Psoas muscle (tissue), 8 donors: ENCODE data around the gene DRD1. TPM values are rescaled to one million over a fixed set of nuclear protein-coding genes. Genes with fewer than 3 reads are reported as not detected.

Experiments
- ATAC-seq, 4 donors: fragments of 200-7000 bp; cut with Tn5 transposase; one replicate each; pipeline ENCODE4 v1.9.1; 2020; ENCODE audit warnings: moderate library complexity in 3 of 4, mild to moderate bottlenecking in 2 of 4
- DNase-seq, 2 donors: peaks; one replicate each; pipeline ENCODE4 v3.0.0-alpha.2; 2020
- H3K27ac ChIP-seq: fragments of 200-600 bp; one replicate; pipeline ENCODE4 v1.8.0; 2022
- H3K27me3 ChIP-seq, 3 donors: fragments of 200-600 bp in 1 of 3; one replicate each; pipeline versions ENCODE4 v1.6.1 to v1.8.0; 2013 to 2022; ENCODE audit warnings: low read length in 2 of 3, mild to moderate bottlenecking in 2 of 3, moderate library complexity in 1 of 3; ENCODE audit not compliant: insufficient read depth in 3 of 3
- H3K36me3 ChIP-seq, 2 donors: fragments of 200-600 bp in 1 of 2; one replicate each; pipeline versions ENCODE4 v1.6.1 to v1.8.0; 2013 to 2022; ENCODE audit warnings: low read depth in 1 of 2, mild to moderate bottlenecking in 1 of 2, moderate library complexity in 1 of 2; ENCODE audit not compliant: insufficient read depth in 1 of 2
- H3K4me1 ChIP-seq: fragments of 200-600 bp; one replicate; pipeline ENCODE4 v1.8.0; 2022
- H3K4me3 ChIP-seq: fragments of 200-600 bp; one replicate; pipeline ENCODE4 v1.8.0; 2022; ENCODE audit warnings: mild to moderate bottlenecking
- H3K9me3 ChIP-seq: fragments of 200-600 bp; one replicate; pipeline ENCODE4 v1.8.0; 2022
- WGBS, 3 donors: extraction: QIAGEN DNeasy Blood & Tissue Kit; methylation state at CpG; one replicate each; pipeline versions ENCODE4 v1.1.6 to v1.1.7; 2013; 5-methylcytosine and 5-hydroxymethylcytosine counted together
- intact Hi-C, 2 donors: fragments of 100-400 bp; cut with DNase I; formaldehyde crosslinking; loops; one replicate each; pipeline versions ENCODE4 v1.11.0 to v1.14.2; 2022
- polyA plus RNA-seq, 3 donors: library from polyadenylated mRNA; stranded (reverse); fragments of 200-250 nt; gene quantifications; one replicate each; pipeline ENCODE4 v1.2.3, GENCODE V29; 2013
- total RNA-seq, 4 donors: library from RNA; stranded (reverse); fragmentation: NEBNext Ultra II Directional in 2 of 4; extraction: Animal tissue kit (Norgen Biotek cat#: 25700) in 2 of 4; gene quantifications; one replicate each; pipeline versions ENCODE4 v1.2.1 to v1.2.4, GENCODE V29; 2021 to 2023
- TF ChIP-seq, protein P1 (sequence below): fragments of 200-600 bp; IDR thresholded peaks from one replicate; pipeline ENCODE4 v1.8.0; 2022; ENCODE audit warnings: antibody characterized with exemption
- donor health status: healthy with polysubstance abuse.
- donor health status: DM: no; HTN: no; CAD: no; lungs with moderate emphysema.
- donor health status: Bipolar disorder and iron deficiency.
- donor health status: healthy.
- donor health status: DM: yes; HTN: yes; CAD: no.
- donor health status: DM: no; HTN: no; CAD: no.
- donor health status: DM: no; HTN: no; CAD: no.
- donor health status: DM: yes; HTN: yes; CAD: no.

DRD1 gene
- total and polyA plus RNA-seq, 7 donors, result 0.01 to 0.06 TPM; not detected in 5

DNA sequence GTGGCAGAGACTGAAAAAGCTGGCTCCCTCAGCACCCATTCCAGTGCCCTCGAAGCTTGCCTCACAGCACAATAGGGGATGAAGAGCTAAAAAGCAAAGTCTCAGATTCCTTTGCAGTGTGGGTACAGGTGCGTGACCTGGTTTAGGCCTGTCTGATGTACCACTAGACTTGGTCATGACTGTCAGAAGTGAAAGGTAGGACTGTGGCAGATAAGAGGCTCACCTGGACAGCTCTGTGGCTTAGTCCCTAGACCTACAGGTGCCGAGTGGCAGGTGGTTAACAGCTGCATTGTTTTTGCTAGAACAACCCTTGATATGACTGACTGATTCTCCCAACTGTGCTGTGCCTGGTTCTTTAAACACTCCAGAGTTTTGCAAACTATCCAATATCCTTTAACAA lies 19.7 kb upstream of the DRD1 start:
- TF ChIP-seq, protein P1, sequence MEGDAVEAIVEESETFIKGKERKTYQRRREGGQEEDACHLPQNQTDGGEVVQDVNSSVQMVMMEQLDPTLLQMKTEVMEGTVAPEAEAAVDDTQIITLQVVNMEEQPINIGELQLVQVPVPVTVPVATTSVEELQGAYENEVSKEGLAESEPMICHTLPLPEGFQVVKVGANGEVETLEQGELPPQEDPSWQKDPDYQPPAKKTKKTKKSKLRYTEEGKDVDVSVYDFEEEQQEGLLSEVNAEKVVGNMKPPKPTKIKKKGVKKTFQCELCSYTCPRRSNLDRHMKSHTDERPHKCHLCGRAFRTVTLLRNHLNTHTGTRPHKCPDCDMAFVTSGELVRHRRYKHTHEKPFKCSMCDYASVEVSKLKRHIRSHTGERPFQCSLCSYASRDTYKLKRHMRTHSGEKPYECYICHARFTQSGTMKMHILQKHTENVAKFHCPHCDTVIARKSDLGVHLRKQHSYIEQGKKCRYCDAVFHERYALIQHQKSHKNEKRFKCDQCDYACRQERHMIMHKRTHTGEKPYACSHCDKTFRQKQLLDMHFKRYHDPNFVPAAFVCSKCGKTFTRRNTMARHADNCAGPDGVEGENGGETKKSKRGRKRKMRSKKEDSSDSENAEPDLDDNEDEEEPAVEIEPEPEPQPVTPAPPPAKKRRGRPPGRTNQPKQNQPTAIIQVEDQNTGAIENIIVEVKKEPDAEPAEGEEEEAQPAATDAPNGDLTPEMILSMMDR, result no peak
- Histone ChIP-seq H3K36me3 (no peaks in the 10 kb centered on the region), H3K27me3 (peaks cover 0 to 4% (median 0%) of the 10 kb centered on the region in 3 donors), H3K4me3 (no peak overlapping the region), H3K4me1 (no peaks in the 10 kb centered on the region), H3K9me3 (no peaks in the 10 kb centered on the region), H3K27ac (no peak overlapping the region)
- WGBS, 3 donors, result 87 to 91% (median 87%) methylated on average over 3 of the region's 3 CpGs
- intact Hi-C loops, result loop anchor here in 1 of 2 donors (5.0 kb wide), 1 partner anchor 511 kb away; no protein-coding TSS in a partner anchor
- no peak for ATAC-seq
- DNase-seq, result no peak

DNA sequence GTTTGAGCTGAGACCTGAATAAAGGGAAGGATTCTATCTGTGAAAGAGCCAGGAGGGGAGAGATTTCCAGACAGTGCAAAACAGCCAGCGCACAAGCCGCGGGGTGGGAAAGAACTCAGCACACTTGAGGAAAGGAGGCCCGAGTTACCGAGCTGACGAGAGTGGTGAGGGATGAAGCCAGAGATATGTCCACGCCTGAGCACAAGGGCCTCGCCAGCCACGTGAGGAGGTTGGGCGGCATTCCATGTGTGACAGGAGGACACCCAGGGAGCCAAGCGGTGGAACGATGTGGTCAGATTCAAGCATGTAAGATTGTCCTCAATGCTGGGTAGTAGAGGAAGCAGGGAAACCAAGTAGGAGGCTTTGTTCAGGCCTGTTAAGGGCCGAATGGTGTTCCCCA lies 17.4 kb upstream of the DRD1 start:
- H3K27ac ChIP-seq, result no peak overlapping the region
- no peak for ATAC-seq
- TF ChIP-seq, protein P1, result no peak
- H3K9me3 ChIP-seq, result no peaks in the 10 kb centered on the region
- H3K27me3 ChIP-seq, result peaks cover 0 to 4% (median 0%) of the 10 kb centered on the region in 3 donors
- no peak for DNase-seq
- no peaks in the 10 kb centered on the region for H3K4me1 ChIP-seq
- intact Hi-C loops, result loop anchor here in 1 of 2 donors (5.0 kb wide), 1 partner anchor 509 kb away; no protein-coding TSS in a partner anchor
- H3K36me3 ChIP-seq, result no peaks in the 10 kb centered on the region
- H3K4me3 ChIP-seq, result no peak overlapping the region
- 83 to 85% (median 84%) methylated on average over 13 of the region's 13 CpGs for WGBS, 3 donors

DNA sequence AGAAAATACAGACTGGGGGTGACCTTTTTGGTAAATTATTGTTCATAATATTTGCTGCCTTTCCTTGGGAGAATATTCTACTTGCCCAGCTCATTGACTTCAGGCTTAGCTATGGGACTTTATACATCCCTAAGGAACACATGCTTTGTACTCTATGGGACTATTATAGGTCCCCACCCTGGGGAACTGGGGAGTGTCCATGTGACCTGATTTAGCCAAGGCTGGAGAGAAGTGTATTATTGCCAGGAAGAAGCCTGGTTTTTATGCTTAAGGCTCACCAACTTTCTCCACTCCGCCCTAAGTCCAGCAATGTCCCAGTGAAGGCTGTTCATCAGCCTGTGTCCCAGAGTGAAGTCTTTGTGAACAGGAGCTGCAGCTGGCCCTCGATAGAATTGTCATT lies 16.6 kb upstream of the DRD1 start:
- H3K4me1 ChIP-seq, result no peaks in the 10 kb centered on the region
- 77 to 81% (median 78%) methylated on average over 2 of the region's 2 CpGs for WGBS, 3 donors
- no peak for DNase-seq
- H3K9me3 ChIP-seq, result no peaks in the 10 kb centered on the region
- H3K36me3 ChIP-seq, result no peaks in the 10 kb centered on the region
- H3K27ac ChIP-seq, result no peak overlapping the region
- H3K4me3 ChIP-seq, result no peak overlapping the region
- peaks cover 0 to 4% (median 0%) of the 10 kb centered on the region in 3 donors for H3K27me3 ChIP-seq
- intact Hi-C loops, result loop anchor here in 1 of 2 donors (5.0 kb wide), 1 partner anchor 508 kb away; no protein-coding TSS in a partner anchor
- TF ChIP-seq, protein P1, result no peak
- no peak for ATAC-seq

DNA sequence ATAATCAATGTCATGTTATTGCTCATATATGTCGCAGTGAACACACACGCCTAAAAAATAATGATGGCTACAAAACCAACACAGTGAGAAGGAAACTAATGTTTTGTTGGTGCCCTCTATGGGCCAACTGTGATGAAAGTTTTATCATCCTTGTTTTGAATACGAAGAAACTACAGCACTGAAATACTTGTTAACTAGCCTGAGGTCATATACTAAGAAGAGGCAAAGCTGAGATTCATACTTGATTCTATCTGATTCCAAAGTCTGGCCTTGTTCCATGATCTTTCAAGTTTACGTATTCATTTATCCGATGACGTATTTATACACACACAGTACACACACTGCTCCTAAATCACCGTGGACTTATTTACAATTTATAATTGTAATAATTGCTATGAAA lies 16.1 kb upstream of the DRD1 start:
- Histone ChIP-seq H3K4me1 (no peaks in the 10 kb centered on the region), H3K4me3 (no peak overlapping the region), H3K27ac (no peak overlapping the region), H3K27me3 (peaks cover 0 to 4% (median 0%) of the 10 kb centered on the region in 3 donors), H3K36me3 (no peaks in the 10 kb centered on the region), H3K9me3 (no peaks in the 10 kb centered on the region)
- TF ChIP-seq, protein P1, result peak; percentile 10
- ATAC-seq, result no peak
- DNase-seq, result no peak
- intact Hi-C loops, result loop anchor here in 1 of 2 donors (5.0 kb wide), 1 partner anchor 508 kb away; no protein-coding TSS in a partner anchor
- 61 to 63% (median 61%) methylated on average over 7 of the region's 7 CpGs for WGBS, 3 donors

DNA sequence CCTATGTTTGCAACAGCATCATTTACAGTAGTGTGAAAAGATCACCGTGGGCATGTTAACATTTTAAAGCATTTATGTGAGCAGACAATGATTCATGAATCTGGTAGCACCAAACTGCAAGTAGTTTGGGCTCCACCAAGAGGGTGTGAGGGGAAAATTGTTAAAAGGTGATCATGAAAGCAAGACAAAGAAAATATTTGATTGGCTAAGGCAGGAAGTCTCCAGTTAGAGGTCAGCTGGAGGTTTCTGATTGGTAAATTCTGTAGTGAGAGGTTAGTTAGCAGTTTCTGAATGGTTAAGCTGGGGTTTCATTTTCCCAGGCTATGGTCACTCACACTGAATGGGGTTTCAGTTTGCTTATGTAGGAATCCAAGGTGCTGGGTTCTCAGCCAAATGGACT lies 13.5 kb upstream of the DRD1 start:
- WGBS, 3 donors, result 65 to 71% (median 69%) methylated on average over 1 of the region's 1 CpG
- TF ChIP-seq, protein P1, result no peak
- no peak for ATAC-seq
- Histone ChIP-seq H3K4me3 (no peak overlapping the region), H3K4me1 (no peaks in the 10 kb centered on the region), H3K36me3 (no peaks in the 10 kb centered on the region), H3K27ac (no peak overlapping the region), H3K9me3 (no peaks in the 10 kb centered on the region), H3K27me3 (peaks cover 0 to 25% (median 7%) of the 10 kb centered on the region in 3 donors)
- intact Hi-C loops, result no loop called here
- no peak for DNase-seq
